ENCODE data around the gene HMCN2.
"Not testable (repeated sequence)": the region's sequence is repeated elsewhere in the genome, so short reads cannot be mapped to it uniquely, and the experiment has no call there.

The HMCN2 gene

DNA sequence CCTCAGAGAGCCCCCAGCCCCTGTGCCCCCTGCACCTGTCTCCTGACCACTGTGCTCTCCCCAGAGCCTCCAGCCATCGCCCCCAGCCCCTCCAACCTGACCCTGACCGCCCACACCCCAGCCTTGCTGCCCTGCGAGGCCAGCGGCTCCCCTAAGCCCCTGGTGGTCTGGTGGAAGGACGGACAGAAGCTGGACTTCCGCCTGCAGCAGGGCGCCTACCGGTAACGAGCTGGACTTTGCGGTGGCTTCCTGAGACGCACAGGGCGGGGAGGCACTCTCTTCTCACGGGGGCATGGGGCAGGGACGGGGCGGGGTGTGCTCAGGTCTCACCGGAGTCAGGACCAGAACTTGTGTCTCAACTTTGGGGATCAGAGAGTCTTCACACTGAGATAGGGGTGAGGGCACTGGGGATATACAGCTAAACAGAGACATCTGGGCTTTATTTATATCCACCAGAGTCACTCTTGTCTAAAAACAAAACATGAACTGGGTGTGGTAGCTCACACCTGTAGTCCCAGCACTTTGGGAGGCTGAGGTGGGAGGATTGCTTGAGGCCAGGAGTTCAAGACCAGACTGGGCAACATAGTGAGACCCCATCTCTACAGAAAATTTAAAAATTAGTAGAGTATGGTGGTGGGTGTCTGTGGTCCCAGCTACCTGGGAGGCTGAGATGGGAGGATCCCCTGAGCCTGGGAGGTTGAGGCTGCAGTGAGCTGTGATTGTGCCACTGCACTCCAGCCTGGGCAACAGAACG is 133.1 kb downstream of the HMCN2 start:
- DNase-seq: no peak

DNA sequence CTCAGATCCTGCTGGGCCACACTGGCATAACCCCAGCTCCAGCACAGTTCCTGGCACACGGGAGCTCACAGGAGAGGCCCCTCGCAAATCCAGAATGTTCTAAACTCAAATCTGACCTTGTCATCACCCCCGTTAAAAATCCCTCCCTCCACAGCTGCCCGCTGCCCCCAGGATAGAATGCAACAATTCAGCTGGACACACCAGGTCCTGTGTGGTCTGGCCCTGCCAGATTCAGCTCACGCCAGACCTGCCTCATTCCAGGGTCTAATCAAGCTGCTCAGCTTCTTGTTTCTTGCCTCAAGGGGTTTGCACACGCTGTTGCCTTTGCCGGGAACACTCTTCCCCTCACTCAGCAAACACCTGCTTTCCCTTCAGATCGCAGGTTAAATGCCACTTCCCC is 134.2 kb downstream of the HMCN2 start:
- no peak for DNase-seq

DNA sequence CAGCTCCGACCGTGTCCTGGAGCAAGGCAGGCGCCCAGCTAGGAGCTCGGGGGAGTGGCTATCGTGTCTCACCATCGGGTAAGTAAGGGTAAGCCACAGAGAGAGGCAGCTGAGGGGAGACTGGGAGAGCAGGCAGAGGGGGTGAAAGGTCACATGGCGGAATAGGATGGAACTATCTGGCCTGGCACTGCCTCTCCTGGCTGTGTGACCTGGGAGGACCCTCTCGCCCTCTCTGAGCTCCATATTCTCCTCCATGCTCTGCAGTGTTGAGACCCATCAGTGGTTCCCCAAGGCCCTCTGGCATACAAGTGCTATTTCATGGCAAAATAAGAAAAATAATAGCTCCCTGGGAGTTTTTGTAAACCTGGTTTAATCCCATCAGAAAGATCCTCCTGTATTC is 135.3 kb downstream of the HMCN2 start:
- DNase-seq: no peak

DNA sequence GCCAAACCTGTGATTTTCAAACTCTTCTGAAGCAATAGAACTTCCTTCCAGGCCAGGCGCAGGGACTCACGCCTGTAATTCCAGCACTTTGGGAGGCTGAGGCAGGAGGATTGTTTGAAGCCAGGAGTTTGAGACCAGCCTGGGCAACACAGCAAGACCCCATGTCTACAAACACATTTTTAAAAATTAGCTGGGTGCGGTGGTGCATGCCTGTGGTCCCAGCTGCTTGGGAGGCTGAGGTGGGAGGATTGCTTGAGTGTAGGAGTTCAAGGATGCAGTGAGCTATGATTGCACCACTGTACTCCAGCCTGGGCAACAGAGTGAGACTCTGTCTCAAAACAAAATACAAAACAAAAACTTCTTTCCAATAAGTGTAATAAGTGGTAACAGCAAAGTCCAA is 136.2 kb downstream of the HMCN2 start:
- not testable (repeated sequence) for DNase-seq

DNA sequence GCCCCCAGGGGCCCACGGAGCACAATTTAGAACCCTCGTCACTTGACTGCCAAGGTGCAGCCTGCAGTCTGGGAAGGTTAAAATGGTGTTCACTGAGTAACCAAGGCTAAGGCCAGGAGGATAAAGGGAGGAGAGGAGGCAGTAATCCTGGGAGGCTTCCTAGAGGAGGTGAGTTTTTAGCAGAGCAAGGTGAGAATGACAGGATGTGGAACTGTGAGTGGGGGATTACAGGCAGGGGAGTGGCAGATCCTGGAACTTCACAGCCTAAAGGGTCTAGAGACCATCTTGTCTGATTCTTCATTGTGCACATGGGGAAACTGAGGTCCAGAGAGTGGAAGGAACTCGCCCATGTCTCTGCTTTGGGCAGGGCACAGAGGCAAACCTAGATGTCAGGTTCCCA is 136.7 kb downstream of the HMCN2 start:
- no peak for DNase-seq

DNA sequence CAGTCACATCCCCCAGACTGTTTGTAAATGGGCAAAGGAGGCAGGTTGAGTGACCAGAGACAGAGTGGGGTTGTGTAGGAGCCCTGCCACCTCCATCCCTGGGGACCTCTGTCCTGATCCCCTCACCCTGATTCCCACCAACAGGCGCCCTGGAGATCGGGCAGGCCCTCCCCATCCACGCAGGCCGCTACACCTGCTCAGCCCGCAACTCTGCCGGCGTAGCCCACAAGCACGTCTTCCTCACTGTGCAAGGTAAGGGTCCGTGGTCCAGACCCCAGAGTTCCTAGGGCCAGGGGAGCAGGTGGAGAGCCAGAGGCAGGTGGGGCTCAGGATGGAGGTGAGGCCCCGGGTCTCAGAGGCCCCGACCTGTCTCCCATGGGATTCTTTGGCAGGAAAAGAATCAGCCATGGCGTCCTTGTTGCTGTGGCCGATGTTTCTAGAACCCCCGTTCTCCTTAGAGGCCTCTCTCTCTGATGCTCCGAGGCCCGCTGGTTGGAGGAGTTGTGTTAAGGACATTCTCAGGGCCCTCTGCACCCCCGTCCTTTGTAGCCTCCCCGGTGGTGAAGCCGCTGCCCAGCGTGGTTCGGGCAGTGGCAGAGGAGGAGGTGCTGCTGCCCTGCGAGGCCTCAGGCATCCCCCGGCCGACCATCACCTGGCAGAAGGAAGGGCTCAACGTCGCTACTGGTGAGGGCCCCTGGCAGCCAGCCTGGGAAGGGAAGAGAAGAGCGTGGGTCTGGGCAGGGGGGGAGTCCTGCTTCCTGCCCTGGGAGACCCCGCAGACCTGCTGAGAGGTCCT is 137.3 kb downstream of the HMCN2 start:
- no peak for DNase-seq

DNA sequence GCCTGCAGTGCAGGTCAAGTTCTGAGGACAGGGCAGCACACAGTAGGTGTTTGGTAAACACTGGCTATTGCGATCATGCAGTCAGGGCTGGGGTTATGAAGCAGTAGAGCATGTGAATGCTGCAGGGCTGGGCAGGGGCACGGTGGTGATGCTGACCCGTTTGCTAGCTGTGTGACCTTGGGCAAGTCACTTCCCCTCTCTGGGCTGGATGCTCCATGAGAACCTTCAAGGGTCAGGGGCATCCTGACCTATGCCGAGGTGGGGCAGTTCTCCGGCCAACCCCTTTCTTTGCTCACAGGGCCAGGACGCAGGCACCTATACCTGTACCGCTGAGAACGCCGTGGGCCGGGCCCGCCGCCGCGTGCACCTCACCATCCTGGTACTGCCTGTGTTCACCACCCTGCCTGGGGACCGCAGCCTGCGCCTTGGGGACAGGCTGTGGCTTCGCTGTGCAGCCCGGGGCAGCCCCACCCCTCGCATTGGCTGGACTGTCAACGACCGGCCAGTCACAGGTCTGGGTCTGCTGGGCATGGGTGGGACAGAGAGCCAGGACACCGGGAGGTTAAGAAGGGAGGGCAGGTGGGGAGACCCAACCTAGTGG is 140.2 kb downstream of the HMCN2 start:
- DNase-seq: no peak

DNA sequence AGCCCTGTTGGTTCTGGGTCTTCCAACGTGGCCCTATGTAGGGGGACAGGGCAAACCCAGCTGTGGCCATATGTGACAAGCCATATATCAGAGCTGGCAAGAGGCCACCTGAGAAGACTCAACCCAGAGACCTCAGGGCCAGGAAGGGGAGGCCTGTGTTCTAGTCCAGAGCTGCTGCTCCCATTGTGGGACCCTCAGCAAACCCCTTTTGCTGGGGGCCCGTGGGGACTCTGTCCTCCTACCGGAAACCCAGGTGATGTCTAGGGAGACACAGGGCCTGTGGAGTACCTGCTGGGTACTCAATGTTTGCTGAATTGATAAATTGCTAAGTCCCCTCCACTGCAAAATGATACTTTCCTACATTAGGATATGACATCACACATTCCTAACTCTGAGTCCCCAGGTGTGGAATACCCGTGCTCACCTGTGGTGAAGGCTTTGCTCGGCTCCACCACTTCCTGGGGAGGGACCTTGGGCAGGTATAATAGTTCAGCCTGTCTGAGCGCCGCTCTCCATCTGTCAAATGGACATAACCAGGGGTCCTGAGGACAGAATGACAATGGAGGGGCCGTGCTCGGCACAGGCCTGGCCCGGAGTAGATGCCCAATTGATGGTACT is 140.8 kb downstream of the HMCN2 start:
- no peak for DNase-seq

DNA sequence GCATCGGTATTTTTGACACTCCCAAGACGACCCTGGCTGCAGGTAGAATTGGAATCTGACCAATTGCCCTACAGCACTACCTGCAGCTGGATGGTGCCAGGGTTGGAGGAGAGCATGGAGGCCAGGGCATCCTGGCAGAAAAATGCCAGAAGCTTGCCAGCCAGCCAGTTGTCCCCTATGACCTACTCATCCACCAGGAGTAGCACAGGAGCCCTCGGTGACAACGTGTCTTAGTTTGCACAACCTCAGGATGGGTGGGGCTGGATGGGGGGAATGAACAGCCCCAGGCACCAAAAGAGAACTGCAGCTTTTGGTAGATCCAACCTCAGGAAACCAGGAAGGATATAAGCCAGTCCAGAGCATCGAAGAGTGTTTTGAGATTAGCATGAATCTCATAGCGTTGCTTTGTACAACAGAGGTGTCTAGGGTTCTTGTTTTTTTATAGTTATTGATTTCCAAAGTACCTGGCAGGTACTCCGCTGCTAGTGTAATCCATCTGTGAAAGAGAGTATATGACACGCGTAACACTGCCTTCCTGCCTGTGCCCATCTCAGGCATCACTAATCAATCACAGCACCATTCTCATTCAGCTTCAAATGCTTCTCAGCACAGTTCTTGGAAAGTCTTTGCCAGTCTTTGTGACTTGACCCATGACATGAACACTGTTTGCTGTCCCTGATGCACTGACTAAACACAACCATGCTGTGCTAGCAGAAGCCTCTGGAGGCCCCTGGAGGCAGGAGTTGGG is 142.5 kb downstream of the HMCN2 start:
- DNase-seq: no peak

DNA sequence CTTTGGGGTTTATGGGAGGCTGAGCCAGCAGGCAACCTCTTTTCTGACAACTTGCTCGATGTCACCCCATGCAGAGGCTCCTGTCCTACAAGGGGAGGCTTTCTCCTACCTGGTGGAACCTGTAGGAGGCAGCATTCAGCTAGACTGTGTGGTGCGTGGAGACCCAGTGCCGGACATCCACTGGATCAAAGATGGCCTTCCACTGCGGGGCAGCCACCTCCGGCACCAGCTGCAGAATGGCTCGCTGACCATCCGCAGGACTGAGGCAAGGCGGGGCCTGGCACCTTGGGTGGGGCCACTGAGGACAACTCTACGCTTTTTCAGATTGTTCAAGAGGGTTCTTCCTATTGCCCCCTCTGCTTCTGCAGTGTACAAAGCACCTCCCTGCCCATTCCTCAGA is 143.1 kb downstream of the HMCN2 start:
- no peak for DNase-seq

DNA sequence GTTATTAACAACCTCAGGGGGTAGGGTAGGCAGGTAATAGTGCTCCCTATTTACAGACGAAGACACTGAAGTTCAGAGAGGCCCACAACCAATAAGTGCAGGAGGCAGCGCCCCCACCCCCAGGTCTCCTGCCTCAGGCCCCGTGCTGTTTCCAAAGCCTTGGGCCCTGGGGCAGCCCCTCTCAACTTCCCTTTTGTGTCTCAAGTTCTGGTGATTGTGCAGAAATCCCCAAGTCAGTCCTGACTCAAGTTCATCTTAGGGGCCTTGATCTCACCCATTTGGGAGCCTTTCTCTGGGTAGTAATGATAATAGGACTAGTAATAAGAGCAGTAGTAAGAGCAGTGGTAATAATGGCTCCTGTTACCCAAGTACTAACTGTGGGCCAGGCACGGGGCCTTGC is 143.7 kb downstream of the HMCN2 start:
- no peak for DNase-seq

DNA sequence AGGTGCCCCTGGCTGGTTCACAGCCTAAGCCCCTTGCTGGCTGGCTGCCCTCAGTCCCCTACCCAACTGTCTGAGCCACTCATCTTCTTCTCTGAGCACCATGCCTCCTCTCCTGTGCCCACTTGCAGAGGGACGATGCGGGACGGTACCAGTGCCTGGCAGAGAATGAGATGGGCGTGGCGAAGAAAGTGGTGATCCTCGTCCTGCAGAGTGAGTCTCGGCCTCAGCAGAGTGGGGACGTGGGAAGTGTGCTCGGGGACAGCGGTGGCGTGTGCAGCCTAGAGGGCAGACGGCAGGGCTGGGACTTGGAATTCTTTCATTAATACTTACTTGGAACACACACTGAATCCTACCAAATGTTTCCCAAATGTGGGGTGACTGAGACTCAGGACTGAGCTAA is 144.9 kb downstream of the HMCN2 start:
- no peak for DNase-seq

DNA sequence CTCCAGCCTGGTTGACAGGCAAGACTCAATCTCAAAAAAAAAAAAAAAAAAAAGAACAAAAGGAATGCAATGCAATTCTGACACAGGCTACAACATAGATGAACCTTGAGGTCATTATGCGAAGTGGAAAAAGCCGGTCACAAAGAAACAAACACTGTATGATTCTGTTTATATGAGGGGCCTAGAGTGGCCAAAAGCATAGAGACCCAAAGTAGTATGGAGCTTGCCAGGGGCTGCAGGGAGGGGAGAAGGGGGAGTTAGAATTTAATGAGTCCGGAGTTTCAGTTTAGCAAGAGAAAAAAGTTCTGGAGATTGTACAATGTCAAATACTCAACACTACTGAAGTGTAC is 146.0 kb downstream of the HMCN2 start:
- DNase-seq: no peak

DNA sequence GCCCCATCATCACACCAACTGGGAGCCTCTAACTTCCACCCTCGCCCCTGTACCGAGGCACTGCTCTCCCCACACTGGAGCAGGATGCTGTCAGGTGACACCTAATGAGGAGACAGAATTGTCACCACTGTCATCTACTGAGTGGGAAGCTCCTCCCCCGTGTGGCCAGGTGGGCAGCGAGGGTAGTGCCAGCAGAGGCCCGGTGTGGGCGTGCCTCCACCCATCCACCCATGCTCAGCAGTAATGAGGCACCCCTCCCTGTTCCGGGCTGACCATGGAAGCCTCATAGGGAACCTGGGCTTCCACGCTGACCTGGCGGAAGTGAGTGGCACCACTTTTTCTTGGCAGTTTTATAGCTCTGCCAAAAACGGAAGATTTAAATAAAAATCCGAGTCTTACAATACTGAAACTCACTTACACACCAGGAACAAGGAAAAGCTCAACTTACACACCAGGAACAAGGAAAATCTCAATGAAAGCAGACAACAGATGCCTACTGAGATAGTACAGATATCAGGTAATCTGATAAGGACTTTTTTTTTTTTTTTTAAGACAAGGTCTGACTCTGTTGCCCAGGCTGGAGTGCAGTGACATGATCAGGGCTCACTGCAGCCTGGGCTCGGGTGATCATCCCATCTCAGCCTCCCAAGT is 148.6 kb downstream of the HMCN2 start:
- no peak for DNase-seq

DNA sequence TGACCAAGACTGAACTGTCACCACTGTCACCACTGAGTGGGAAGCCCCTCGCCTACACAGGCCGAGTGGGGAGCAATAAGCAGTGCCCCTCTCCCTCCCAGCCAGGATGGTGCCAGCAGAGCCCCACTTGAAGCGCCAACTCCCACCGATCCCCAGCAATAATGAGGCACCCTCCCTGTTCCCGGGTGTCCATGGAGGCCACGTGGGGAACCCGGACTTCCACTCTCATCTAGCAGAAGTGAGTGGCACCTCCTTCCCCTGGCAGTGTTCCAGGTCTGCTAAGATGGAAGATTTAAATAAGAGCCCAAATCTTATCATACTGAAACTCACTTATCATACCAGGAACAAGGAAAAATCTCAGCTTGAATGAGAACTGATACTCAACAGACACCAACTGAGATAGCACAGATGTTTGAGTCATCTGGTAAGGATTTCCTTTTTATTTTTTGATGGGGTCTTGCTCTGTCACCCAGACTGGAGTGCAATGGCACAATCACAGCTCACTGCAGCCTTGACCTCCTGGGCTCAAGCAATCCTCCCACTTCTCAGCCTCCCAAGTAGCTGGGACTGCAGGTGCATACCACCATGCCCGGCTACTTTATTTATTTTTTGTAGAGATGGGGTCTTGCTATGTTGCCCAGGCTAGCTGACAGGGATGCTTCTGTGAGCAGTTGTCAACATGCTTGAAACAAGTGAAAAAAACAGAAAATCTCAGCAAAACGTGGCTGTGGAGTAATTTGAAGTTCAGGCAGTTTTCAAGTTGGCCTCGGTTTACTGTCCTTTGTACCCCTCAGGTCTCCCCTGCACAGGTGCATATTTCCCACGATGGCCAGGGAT is 149.6 kb downstream of the HMCN2 start:
- DNase-seq: no peak

DNA sequence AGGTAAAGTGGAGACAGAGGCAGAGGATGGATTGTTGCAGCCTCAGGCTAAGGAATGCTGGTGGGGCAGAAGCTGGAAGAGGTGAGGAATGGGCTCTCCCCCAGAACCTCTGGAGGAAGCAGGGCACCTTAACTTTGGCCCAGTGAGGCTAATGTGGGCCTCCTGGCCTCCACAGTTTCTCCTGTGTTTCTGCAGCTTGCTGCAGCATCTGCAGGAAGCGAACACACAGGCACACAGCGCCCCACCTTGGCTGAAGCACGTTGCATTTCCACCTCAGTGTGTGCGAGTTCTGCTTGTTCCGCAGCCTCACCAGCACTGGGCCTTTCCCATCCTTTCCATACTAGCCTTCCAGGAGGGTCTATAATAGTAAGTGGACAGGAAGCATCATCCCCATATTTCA is 152.0 kb downstream of the HMCN2 start:
- no peak for DNase-seq

DNA sequence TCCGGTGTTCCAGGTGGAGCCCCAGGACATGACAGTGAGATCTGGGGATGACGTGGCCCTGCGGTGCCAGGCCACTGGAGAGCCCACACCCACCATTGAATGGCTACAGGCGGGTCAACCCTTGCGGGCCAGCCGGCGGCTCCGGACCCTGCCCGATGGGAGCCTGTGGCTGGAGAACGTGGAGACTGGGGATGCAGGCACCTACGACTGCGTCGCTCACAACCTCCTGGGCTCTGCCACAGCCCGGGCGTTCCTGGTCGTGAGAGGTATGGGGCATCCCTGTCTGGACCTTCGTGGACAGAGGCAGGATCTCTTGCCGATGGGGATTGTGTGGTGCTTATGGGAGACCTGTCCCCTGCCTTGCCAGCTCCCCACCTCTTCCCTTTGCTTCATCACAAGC is 153.2 kb downstream of the HMCN2 start:
- no peak for DNase-seq

DNA sequence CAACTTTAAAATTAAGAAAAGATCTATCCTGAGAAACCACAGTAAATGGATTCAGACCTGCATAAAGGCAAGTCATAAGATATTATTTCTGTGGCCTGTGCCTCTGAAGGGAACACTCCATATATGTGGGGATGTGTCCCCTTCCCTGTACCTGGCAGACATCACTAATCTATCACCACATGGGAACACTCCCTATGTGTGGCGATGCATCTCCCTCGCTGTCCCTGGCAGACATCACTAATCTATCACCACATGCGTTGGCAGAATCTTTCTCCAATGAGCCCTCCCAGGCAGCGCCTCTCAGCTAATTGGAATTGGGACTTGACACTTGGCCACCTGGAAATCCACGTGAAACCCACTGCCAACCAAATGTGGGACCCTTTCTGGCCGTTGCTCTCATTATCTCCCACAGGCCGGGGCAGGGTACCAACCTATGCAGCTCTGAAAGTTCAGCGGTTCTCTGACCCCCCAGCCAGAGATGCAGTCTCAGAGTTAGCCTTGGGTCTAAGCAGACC is 154.0 kb downstream of the HMCN2 start:
- DNase-seq: no peak

DNA sequence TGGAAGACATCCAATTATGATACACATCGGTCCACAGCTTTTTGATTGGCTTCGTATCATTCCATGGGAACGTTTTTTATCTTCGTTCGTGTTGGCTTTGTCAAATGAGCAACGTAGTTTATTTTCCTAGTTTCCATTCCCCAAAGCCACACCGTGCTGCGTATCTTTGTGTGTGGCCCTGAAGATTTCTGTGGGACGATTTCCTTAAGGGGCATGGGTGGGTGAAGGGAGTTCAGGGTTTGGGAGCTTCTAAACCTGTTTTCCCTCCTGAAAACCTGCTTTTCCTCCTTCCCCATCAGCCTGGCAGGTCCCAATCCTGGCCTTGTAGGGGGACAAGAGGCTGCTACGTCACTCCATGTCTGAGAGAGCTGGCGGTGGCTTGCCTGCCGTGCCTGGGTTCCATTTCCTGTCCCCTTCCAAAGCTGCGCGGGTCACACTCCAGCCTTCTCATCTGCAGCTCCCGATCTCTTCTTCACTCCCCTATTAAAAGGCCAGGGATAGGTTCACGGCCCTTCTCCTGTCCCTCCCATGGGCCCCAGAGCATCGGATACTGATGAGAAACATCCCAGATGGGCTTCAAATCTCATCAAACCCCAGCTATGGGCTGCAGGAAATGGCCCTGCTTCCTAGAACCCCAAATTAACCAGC is 155.7 kb downstream of the HMCN2 start:
- DNase-seq: peak in 1 of 2 experiments; percentile 20

DNA sequence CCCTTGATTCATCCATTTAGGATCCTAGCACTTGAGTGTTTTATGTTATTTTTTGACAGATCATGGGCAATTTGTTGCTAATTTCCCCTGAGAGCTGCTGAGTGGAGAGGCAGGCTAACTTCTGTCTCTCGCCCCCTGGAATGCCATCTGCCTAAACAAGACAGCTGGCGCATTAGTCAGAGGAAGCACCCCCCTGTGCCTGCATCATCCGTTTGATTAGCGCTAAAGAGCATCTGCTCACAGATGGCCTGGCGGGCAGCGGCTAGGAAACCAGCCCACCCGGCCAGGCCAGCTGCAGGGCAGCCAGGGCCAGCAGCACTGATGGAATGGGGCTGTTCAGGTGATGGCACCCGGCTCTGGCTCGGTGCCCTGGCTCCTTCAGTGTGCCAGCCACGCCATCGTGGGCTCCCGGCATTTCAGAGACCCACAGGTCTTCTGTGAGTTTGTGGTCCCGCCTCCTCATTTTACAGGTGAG is 156.3 kb downstream of the HMCN2 start:
- peak; percentile 75 to 81 for DNase-seq

DNA sequence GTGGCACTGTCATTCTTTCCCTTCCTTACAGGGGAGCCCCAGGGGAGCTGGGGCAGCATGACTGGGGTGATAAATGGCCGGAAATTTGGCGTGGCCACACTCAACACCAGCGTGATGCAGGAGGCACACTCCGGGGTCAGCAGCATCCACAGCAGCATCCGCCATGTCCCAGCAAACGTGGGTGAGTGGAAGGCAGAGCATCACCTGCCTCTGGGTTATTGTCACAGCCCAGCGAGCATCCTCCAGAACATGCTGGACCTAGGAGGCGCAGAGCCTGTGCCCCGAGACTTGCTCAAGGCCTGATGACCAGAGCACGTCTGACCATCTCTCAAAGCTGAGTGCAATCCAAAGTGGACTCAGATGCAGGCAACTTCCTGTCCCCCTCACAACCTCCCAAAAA is 157.0 kb downstream of the HMCN2 start:
- DNase-seq: no peak
